GM19372 (cell line): Measurements from ENCODE around the gene MYH9.
"Not testable (repeated sequence)": the region's sequence is repeated elsewhere in the genome, so short reads cannot be mapped to it uniquely, and the experiment has no call there.

ENCODE experiments used
- ATAC-seq: cut with Tn5 transposase; IDR thresholded peaks from one replicate; pipeline ENCODE4 v1.9.1; 2021; ENCODE audit warnings: mild to moderate bottlenecking, low read depth, moderate library complexity; ENCODE audit not compliant: unreplicated experiment

The MYH9 gene

DNA sequence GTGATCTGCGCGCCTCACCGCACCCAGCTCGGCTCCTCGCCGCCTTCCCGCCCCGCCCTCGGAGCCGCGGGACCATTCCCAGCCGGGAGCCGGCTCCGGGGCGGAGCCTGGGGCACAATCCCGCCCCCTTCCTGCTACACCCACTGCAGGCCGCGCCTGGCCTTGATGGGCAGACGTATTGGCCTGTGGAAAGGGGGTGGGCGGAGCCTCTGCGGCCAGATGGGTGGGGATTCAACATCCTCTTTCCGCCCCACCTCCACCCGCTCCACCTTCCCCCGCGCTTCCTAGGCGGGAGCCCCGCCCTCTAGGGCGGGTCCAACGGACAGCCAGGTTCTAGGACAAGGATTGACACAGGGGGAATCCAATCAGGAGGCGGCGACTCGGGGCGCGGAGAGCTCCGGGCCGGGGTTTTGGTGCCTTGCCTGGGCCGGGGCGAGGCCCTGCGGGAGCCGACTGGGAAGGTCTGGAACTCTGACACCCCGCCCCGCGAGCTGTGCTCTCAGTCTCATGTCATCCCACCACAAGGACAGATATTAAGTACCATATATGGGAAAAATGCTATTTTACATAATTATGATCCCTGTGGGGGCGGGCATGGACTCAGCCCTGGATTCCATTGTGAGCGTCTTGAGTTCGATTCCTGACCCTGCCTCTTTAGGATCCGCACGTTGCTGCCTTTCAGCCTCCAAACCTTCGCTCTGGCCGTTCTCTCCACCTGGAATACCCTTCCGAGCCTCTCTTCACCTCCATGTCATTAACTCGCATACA lies at the start of gene MYH9:
Gene MYH9 (minus strand): TSS at position 9 of the 768 bp plus-strand sequence. CDS start 38,731 bp downstream, outside the sequence.
- peak; percentile 71 for ATAC-seq

DNA sequence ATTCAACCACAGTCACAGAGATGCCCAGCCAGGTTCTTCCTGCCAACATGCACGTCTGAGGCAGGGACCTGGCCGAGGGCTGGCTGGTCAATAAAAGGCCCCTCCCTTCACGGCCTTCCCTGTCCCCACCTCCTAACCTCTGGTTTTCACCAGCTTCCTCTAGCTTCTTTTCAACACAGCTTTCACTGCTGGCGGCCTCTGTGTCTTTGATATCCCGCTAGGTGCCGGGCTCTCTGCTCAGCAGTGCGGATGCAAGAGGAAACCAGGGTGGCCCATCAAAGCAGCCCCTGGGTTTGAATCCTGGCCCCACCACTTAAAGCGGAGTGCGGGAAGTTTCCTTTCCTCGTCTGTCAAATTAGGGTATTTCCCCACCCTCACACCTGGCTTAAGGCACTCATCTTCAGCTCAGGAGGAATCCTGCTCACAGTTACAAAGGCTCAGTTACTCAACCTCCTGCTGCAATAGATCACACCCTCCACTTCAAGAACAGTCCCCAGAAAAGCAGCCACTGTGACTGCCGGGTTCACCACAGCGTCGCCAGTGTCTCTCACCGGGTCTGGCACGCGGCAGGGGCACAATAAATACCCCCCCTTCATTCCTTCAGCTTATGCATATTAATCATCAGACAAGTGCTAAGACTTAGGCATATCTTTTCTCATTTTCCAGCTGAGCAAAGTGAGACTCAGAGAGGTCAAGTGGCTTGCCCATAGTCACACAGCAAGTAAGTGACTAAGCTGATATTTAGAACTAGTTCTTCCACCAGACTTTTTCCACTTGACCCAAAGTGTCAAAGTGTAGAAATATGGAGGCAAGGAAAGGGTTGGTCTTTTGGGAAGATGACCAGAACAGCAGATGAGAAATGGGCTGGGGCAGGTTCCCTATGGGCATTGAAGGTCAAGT lies 48.0 kb upstream of the MYH9 start:
- no peak for ATAC-seq

DNA sequence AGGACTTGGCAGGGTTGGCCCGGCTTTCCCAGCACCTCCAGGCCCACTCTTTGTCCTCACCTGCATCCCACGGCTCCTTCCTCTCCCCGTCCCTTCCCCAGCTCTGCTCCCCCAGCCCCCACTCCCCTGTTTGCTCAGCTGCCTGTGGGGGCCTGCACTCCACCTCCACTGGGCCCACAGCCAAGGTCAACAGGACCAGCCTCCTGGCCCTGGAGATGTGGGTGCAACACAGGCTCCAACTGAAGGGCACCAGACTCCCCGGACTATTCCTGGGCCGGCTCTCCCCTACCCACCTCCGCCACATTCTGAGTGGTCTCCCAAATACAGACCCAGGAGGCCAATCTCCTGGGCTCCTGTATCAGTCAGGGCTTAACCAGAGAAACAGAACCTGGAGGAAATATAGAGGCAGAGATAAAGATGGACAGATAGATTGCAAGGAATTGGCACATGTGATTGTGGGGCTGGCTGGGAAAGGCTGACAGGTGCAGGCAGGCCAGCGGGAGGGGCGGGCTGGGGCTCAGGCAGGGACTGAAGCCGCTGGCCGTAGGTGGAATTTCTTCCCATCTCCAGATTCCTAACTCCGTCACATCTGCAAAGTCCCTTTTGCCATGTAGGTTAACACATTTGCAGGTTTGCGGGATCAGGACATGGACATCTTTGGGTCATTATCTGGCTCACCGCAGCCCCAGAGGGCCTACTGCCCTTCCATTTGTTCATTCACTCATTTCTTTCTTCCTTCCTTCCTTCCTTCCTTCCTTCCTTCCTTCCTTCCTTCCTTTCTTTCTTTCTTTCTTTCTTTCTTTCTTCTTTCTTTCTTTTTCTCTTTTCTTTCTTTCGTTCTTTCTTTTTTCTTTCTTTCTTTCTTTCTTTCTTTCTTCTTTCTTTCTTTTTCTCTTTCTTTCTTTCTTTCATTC lies 45.8 kb upstream of the MYH9 start:
- ATAC-seq: no peak

DNA sequence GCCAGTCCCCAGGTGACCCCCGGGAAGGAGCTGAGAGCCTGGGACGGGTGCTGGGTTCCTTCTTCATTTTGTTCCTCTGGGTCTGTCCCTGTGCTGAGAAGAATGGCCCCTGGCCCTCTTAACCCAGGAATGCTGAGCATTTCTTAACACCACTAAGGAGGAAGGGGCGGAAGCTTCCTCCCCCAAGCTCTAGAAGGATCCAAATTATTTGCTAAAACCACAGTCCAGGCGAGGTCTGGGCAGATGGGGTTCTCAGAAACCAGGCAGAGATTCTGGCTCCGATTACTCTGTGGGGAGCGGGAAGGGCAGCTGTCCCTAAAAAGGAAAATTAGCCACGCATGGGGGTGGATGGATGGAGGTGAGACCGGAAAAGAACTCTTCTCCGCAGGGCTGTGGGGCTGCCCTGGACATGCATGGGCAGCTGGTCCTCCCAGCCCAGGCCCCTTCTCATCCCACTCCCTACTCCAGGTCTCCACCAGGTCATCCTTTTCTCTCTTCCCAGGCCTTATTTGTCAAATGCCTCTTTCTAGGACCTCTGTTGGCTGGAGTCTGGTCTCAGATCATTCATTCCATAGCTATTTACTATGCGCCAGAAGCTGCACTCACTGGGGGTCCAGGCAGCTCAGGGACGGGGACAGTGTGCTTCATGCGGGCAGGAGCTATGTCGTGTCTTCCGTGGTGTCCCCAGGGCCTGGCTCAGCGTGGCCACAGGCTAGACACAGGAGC lies 45.0 kb upstream of the MYH9 start:
- no peak for ATAC-seq

DNA sequence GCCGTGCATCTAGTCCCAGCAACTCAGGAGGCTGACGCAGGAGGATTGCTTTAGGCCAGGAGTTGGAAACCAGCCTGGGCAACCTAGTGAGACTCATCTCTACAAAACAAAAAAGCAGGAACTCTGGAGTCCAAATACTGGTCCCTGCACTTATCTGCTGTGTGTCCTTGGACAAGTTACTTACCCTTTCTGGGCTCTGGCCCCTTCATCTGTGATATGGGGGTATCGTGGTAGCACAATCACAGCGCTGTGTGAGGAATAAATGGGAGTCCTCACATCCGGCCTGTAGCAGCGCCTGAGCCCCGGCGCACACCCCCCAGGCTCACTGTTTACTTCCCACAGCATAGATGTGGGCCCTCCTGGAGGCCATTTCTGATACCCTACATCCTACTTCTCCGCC lies 44.2 kb upstream of the MYH9 start:
- no peak for ATAC-seq

DNA sequence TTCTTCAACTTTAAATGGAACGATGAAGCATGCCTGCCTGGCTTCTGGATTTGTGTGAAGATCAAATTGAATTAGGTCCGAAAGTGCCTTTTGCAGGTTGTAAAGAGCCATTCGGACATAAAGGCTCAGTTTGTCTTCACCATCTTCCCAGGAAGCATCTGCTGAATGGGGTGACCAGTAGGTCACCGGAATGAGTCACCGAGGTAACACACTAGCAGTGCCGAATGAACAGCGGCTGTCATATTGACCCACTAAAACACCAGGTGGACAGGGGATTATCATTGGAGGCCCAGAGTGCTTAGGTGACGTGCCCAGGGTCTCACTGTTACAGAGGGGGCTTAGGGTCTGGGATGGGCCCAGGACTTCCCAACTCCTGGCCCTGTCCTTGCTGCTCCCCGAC lies 43.1 kb upstream of the MYH9 start:
- no peak for ATAC-seq

DNA sequence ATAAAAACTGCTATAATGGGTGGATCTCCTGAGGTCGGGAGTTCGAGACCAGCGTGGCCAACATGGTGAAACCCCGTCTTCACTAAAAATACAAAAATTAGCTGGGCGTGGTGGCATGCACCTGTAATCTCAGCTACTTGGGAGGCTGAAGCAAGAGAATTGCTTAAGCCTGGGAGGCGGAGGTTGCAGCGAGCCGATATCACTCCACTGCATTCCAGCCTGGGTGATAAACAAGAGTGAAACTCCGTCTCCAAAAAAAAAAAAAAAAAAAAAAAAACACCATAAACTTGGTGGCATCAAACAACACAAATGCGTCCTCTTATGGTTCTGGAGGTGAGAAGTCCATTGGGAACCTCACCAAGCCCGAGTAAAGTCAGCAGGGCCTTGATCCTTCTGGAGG lies 40.2 kb upstream of the MYH9 start:
- not testable (repeated sequence) for ATAC-seq

DNA sequence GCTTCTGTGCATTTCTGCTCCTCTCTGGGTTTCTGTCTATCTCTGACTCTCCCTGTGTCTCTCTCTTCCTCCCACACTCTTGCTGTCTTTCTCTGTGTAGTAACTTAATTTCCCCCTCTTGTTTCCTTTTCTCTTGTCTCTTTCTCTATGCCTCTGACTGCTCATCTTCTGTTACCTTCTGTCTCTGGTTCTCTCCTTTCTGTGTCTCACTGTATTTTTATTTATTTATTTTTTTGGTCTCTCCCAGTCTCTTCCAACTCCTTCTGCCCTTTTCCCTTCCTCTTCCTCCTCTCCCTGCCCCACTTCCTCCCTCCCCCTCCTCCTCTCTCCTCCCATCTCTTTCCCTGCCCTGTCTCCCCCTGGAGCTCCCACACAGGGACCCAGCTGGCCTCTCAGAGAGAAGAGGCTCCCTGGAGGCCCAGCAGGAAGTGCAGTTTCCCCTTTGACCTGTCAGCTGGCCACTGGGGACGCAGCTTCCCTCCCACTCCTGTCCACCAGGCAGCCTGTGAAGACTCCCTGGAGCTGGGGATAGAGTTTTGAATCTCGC lies 38.3 kb upstream of the MYH9 start:
- no peak for ATAC-seq

DNA sequence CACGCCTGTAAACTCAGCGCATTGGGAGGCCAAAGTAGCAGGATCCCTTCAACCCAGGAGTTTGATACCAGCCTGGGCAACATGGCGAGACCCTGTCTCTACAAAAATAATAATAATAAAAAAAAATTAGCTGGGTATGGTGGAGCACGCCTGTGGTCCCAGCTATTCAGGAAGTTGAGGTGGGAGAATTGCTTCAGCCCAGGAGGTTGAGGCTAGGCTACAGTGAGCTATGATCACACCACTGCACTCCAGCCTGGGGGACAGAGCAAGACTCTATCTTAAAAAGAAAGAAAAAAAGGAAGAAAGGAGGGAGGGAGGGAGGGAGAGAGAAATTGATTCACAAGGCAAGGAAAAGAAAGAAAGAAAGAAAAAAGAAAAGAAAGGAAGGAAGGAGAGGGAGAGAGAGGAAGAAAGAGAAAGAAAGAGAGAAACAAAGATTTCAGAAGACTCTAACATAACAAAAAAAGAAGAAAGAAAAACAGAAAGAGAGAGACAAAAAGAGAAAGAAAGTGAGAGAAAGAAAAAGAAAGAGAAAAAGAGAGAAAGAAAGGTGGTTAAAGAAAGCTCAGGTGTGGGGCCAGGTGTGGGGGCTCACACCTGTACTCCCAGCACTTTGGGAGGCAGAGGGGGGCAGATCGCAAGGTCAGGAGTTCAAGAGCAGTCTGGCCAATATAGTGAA lies 37.3 kb upstream of the MYH9 start:
- ATAC-seq: no peak

DNA sequence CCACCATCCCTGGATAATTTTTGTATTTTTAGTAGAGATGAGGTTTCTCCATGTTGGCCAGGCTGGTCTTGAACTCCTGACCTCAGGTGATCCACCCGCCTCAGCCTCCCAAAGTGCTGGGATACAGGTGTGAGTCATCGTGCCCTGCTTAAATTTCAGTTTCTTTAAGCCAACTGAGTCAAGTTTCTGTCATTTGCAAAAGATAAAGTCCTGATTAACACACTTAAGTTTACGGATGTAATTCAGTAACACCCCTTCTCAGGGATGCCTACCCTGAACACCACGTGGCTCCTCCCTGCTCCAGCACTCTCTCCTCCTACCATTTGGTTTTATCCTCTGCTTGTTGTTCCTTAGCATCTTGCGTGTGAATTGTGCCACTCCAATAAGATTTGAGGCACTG lies 36.7 kb upstream of the MYH9 start:
- not testable (repeated sequence) for ATAC-seq

DNA sequence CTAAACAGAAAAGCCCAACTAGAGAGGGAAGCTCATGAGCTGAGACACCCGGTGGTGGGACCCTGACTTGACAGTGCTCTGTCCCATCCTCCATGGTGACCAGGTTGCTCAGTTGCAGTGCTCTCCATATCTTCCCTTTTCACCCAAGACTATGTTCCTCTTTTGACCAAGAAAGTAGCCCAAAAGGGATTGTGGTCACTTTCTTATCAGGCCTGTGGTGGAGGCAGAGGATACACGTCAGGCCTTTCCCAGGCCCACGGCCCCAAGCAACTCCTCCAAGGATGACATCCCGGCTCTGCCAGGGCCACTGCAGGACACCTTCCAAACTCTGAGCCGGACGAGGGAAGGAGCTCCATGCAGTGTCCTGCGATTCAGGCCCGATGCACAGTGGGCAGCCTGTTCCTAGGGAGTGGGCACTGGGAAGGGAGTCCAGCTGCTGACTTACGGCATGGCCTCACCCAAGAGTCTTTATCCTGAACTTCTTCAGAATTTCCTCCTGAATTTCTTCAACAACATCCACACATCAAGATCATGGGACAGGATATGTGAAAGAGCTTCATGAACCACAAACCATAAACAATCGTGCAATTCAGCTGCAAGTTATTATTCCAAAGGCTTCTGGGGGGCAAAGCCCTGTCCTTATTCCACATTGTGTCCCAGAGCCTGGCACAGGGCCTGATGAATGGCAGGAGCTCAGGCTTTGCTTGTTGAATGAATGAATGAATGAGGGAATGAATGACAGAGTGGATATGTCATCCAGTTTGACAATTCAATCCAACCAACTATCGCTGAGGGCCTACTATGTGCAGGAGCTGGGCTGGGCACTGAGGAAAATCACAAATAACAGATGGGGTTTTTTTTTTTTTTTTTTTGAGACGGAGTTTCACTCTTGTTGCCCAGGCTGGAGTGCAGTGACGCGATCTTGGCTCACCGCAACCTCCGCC lies 36.0 kb upstream of the MYH9 start:
- ATAC-seq: no peak

DNA sequence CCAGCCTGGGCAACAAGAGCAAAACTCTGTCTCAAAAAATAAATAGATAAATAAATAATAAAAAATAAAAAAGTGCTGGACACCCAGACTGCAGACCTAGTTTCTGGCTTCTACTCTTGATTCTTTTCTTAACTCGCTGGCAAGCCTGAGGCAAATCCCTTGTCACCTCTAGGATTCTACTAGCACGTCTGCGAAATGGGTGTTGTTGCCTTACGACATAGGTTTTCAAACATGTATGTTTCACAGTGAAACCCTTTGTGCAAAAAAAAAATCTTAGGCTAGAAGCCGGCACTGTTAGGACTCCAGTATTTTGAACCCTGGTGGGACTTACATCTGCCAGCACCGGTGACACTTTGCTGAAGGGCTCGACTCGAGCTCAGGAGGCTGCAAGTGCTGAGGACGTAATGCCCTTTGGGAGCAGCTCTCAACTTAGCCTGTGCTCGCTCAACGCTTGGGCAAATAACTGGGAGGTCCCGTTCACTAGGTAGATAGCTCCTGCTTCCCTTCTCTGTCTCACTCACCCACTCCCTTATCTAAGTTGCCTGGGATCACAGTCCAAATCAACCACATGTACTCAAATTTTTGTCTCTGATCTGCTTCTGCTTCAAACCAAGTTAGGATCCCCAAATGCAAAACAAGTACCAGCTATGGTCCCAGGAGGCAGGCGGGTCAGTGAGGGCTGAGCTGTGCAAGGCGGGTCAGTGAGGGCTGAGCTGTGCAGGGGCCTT lies 34.7 kb upstream of the MYH9 start:
- ATAC-seq: no peak

DNA sequence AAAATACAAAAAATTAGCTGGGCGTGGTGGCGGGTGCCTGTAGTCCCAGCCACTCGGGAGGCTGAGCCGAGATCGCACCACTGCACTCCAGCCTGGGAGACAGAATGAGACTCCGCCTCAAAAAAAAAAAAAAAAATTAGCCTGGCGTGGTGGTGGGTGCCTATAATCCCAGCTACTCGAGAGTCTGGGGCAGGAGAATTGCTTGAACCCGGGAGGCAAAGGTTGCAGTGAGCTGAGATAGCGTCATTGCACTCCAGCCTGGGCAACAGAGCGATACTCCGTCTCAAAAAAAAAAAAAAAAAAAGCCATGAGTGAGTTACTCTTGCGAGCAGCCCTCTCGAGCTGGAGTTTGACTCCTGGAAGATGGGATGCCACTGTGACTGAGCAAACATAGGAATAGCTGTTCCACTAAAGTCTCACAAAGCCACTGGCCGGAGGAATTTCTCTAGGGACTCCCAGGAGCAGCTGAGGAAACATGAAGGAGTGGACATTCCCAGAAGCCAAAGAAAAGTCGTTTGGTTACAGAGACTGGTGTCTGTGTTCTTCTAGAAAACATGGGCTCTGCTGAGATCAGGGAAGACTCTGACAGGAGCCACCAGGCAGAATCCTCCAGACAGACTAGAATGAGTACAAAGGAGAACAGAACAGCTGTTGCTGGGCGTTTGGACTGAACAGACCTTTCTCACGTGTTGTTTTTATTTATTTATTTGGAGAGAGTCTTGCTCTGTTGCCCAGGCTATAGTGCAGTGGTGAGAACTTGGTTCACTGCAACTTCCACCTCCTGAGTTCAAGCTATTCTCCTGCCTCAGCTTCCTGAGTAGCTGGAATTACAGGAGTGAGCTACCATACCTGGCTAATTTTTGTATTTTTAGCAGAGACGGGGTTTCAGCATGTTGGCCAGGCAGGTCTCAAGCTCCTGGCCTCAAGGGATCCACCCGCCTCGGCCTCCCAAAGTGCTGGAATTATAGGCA lies 32.4 kb upstream of the MYH9 start:
- no peak for ATAC-seq

DNA sequence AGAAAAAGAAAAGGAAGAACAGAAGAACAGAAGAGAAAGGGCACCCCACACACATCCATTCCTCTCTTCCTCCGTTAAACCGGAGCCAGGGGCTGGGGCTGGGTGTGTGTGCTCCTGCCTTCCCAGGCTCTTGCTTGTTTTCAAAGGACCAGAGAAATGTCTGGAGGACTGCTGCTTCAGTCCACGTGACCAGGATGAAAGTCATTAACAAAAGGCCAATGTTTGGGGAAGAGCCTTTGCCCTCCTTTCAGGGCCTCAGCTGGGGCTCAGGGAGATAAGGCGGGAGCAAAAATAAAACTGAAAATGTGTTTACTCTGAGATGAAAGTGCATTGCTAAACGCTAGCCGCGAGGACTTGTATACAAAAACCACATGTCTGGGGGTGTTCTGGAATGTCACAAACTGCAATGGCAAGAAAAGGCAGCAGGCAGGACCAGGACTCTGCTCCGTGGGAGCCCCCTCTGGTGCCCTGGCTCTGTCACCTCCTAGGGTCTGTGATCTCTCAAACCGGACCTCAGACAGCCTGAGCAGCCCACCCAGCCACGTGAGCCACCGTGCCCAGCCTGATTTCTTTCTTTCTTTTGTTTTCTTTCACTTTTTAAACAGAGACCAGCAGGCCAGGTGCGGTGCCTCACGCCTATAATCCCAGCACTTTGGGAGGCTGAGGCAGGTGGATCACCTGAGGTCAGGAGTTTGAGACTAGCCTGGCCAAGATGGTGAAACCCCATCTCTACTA lies 31.6 kb upstream of the MYH9 start:
- no peak for ATAC-seq

DNA sequence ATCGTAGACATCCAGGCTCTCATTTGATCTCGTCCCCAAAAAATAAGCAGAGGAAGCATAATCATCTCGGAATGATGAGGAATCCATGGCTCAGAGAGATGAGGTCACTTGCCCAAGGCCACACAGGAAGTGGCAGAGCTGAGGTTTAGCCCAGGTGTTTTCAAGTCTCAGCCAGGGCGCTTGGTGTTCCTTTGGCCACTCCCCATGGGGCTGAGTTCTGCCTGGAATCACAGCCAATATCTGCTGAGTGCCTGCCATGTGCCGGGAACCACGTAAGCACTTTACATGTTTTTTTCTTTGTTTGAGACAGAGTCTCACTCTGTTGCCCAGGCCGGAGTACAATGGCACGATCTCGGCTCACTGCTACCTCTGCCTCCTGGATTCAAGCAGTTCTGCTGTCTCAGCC lies 29.5 kb upstream of the MYH9 start:
- ATAC-seq: no peak
